Eye (tissue), 1 donor: Measurements from ENCODE around the gene LRRC43.

Source experiments
- DNase-seq: peaks from one replicate; pipeline ENCODE4 v3.0.0-alpha.2; 2015

LRRC43 gene

GRCh38 chr12:122226366-122227125, 43.6 kb downstream of the LRRC43 start:
- DNase-seq = peak; percentile 78

DNA sequence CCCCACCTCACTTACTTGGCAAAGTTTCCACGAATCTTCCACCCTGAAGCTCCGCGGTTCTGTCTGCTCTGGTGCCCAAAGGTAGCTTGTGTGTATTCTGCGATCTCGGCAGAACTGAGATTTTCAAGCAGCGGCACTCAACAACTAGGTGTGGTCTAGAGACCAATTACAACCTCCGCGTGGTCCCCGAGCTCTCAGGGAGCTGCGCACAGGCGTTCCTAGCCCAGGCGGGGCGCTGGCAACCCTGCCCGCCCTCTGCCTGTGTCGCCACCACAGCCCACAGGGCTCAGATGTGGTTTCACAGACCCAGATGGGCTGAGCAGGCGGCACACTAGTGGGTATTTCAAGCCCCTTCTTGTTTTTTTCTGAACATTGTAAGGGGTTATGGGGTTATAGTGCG, 44.4 kb downstream of the LRRC43 start:
- DNase-seq = peak; percentile 10

- DNase-seq = no peak
These were observed 45.2 kb downstream of the LRRC43 start for GRCh38 chr12:122228092-122228491.

- no peak for DNase-seq
These were observed 47.9 kb downstream of the LRRC43 start for GRCh38 chr12:122230798-122231197.

- DNase-seq = no peak
These were observed 49.8 kb downstream of the LRRC43 start for GRCh38 chr12:122232691-122233090.

- DNase-seq = no peak
These were observed 52.8 kb downstream of the LRRC43 start for GRCh38 chr12:122235741-122236140.

DNA sequence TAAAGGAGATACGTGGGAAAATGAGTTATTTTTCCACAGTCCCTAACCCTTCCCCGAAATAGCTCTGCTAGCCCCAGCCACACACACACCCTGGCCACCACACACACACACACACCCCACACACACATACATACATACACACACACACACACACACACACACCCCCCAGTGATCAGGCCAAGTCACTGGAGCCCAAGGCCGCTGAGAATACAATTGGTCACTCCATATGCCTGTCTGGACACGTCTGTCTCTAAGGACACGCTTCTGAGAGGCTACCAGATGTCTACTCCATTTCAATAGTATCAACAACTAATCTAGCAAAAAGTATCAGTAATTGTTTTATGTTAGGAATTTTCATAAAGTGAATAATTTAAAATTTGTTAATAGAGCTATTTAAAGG, 55.9 kb downstream of the LRRC43 start:
- no peak for DNase-seq

DNA sequence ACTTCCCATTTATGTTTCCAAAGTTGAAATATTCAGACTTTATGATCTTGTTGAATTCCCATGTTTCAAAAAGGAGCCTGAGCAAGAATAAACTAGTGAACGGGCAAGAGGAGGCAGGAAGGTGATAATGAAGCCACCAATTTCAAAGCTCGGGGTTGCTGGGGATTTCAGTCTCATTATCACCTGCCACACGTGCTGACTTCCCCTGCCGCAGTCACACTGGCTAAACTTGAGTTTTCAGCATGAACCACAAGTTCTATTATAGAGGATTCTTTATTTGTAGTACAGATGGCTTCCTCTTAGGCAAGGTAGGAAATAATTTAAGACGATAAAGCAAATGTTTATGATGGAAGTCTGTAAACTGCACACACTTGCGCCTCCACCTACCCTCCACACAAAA, 61.0 kb downstream of the LRRC43 start:
- no peak for DNase-seq

GRCh38 chr12:122244565-122245371, 61.8 kb downstream of the LRRC43 start:
- DNase-seq = no peak

GRCh38 chr12:122245553-122245952, 62.6 kb downstream of the LRRC43 start:
- DNase-seq = no peak

- DNase-seq = peak; percentile 4
These were observed 67.1 kb downstream of the LRRC43 start for GRCh38 chr12:122250047-122250446.

DNA sequence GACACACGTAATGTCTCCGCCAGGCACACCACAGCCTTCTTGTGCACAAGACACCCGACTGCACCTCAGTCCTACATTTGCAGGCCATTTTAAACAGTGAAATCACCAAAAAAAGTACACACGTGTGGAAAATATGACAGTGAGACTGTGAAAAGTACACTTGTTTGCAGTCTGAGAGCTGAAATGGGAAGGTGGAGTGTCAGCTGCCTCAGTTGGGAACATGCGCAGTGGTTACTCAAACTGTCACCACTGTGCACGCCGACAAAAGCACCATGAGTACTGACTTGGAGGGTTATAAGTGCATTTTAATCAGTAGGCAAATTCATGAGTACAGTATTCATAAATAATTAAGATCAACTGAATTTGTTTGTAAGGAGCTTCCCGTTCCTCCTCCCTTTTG, 67.6 kb downstream of the LRRC43 start:
- DNase-seq = no peak
